ENCODE results near the gene COQ9. TPM values are rescaled to one million over a fixed set of nuclear protein-coding genes. Genes with fewer than 3 reads are reported as not detected.

COQ9 gene
- total and polyA plus RNA-seq, 2 of the 4 experiments (the other 2 are of a cell fraction), result 57.9 to 58.5 TPM

DNA sequence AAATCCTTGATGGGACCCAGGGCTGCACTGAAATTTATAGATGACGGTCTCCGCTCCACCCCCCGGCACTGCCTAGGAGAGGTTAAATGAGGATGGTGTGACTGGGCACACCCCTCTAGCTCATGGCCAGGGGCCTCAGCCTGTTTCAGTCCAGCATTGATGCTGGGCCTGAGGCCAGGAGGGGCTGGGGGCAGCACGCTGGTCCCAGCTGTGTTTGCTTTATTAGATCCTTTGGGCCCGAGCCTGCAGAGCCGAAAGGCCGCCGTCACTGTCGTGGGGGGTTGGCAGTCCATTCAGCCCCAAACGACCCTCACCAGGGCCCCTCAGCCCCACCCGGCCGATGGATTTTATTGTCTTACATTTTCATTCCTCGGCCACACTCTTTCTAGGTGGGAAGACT, 49.8 kb downstream of the COQ9 start:
- Histone ChIP-seq H2BK120ac (ENCODE audit: low read depth, low read length) (no peak overlapping the region), H2AK9ac (replicated peaks; ENCODE audit: low read depth, low read length, poor library complexity) (no peak overlapping the region), H3K4me1 (ENCODE audit: control insufficient read depth, insufficient read depth, low read length) (no peaks in the 10 kb centered on the region), H4K8ac (ENCODE audit: low read depth in 2 of 2, low read length in 2 of 2) (no peak overlapping the region), H4K91ac (ENCODE audit: insufficient read depth, low read depth, low read length) (no peak overlapping the region), H3K14ac (replicated peaks; ENCODE audit: low read depth, low read length) (no peak overlapping the region), H3K9me1 (ENCODE audit: insufficient read depth, low read length) (no peaks in the 10 kb centered on the region), H4K5ac (ENCODE audit: low read depth, low read length) (no peak overlapping the region), H3K9me3 (ENCODE audit: control insufficient read depth, insufficient read depth, low read length) (no peaks in the 10 kb centered on the region), H3K18ac (ENCODE audit: low read depth, low read length) (no peak overlapping the region), H2BK5ac (ENCODE audit: low read depth, low read length, poor library complexity, severe bottlenecking) (no peak overlapping the region), H3K27ac (ENCODE audit: insufficient read depth, low read length) (no peak overlapping the region), H4K20me1 (ENCODE audit: insufficient read depth, low read length) (no peaks in the 10 kb centered on the region), H3K27me3 (ENCODE audit: control insufficient read depth, insufficient read depth, low read length) (peaks cover 43% of the 10 kb centered on the region), H3K9ac (ENCODE audit: low read depth, low read length) (no peak overlapping the region), H3K4me2 (ENCODE audit: low read depth, low read length) (no peak overlapping the region), H3K4me3 (ENCODE audit: insufficient read depth, low read depth, low read length) (no peak overlapping the region), H3K79me1 (ENCODE audit: low read depth in 1 of 2, low read length in 2 of 2) (no peaks in the 10 kb centered on the region), H2AFZ (replicated peaks; ENCODE audit: low read length, poor library complexity) (no peak overlapping the region), H2BK20ac (ENCODE audit: low read depth, low read length) (no peak overlapping the region), H3K36me3 (ENCODE audit: control insufficient read depth, insufficient read depth, low read length) (no peaks in the 10 kb centered on the region), H3K56ac (ENCODE audit: extremely low read depth, insufficient read depth, low read length) (no peak overlapping the region), H3K4ac (ENCODE audit: low read depth, low read length) (no peak overlapping the region), H3K23ac (ENCODE audit: low read depth, low read length) (no peak overlapping the region), H2BK15ac (ENCODE audit: low read depth, low read length) (no peak overlapping the region), H2AK5ac (ENCODE audit: low read depth, low read length) (no peak overlapping the region)
- DNase-seq, result no peak
- dilution Hi-C loops (cut with HindIII; ENCODE audit: low sequenced_read_pairs, unreplicated experiment) (no loop called here), in situ Hi-C loops (cut with MboI; ENCODE audit: low sequenced_read_pairs) (no loop called here), intact Hi-C loops (cut with micrococcal nuclease) (no loop called here)
- BruUV-seq (replicated peaks), result no TSS peak
- no peak for ATAC-seq (ENCODE audit: low read depth)
- TF ChIP-seq MXI1 (IDR thresholded peaks at IDR 0.05; ENCODE audit: borderline replicate concordance, low read depth, low read length) (no peak), CHD1 (IDR thresholded peaks at IDR 0.05; ENCODE audit: low read depth, low read length) (no peak), NFE2L2 (IDR thresholded peaks at IDR 0.05; ENCODE audit: low read depth, low read length) (no peak), CTCF (conservative IDR thresholded peaks at IDR 0.05; ENCODE audit: low read depth, low read length) (no peak), RCOR1 (IDR thresholded peaks at IDR 0.05; ENCODE audit: insufficient replicate concordance, low read length) (no peak), POLR2A (IDR thresholded peaks at IDR 0.05; ENCODE audit: low read depth, low read length) (no peak), RAD21 (IDR thresholded peaks at IDR 0.05; ENCODE audit: low read length) (no peak), MAFK (IDR thresholded peaks at IDR 0.05; ENCODE audit: low read depth, low read length) (no peak), BHLHE40 (IDR thresholded peaks at IDR 0.05; ENCODE audit: low read depth, low read length) (no peak), FOS (IDR thresholded peaks at IDR 0.05; ENCODE audit: low read depth, low read length) (no peak), MAZ (IDR thresholded peaks at IDR 0.05; ENCODE audit: borderline replicate concordance, low read depth, low read length) (no peak), RFX5 (IDR thresholded peaks at IDR 0.05; ENCODE audit: low read depth, low read length) (no peak), CEBPB (IDR thresholded peaks at IDR 0.05; ENCODE audit: low read depth, low read length) (no peak), ELK1 (IDR thresholded peaks at IDR 0.05; ENCODE audit: borderline replicate concordance, low read depth, low read length) (no peak), SMC3 (IDR thresholded peaks at IDR 0.05; ENCODE audit: low read depth, low read length) (no peak)
- TF ChIP-seq, protein P1, sequence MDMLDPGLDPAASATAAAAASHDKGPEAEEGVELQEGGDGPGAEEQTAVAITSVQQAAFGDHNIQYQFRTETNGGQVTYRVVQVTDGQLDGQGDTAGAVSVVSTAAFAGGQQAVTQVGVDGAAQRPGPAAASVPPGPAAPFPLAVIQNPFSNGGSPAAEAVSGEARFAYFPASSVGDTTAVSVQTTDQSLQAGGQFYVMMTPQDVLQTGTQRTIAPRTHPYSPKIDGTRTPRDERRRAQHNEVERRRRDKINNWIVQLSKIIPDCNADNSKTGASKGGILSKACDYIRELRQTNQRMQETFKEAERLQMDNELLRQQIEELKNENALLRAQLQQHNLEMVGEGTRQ (IDR thresholded peaks at IDR 0.05; ENCODE audit: low read depth, low read length), result no peak
- WGBS, 2 experiments (ENCODE audit: extremely low coverage in 2 of 2, insufficient read length in 1 of 2), result 33% methylated on average over 3 of the region's 13 CpGs; no CpG with 5 or more reads in 1 of the 2 experiments
- CTCF ChIA-PET, result no interaction called here
- POLR2A ChIA-PET (ENCODE audit: unreplicated experiment), result no interaction called here
